Measurements from ENCODE around the gene GNPTG.

Gene GNPTG

DNA sequence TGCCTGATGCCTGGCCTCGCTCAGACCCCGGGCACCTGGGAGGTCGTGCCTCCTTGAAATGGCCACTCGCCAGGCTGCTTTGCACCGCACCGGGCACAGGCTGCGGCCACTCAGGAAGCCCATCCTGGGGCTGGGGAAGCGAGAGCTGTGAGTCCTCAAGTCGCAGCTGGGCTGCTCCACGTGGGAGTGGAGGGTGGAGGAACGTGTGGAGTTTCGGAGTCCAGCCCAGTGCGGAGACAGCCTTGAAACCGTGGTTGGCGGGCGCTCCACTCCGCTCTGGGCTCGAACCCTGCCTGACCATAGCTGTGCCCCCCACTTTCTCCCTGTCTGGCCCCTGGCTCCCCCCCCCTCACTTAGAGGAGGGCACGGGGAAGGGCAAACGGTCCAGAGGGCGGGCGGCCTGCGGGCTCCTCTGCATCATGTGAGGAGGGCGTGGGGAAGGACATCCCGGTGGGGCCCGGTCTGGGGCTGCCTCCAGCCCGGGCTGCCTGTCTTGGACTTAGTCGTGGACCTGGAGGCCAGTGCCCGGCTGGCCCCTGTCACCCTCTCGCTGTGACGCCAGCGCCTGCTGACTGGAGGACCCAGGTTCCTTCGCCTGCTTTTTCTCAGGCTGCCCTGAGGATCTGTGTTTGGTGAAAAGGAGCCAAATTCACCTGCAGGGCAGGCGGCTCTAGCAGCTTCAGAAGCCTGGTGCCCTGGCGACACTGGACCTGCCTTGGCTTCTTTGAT is 39.8 kb upstream of the GNPTG start:
- Histone ChIP-seq H3K9ac (ENCODE audit: low read depth in 1 of 2, low read length in 2 of 2) (peak overlapping the region; percentile 61 to 73), H3K4me3 (ENCODE audit: low read length in 2 of 2) (peak overlapping the region; percentile 65 to 91), H3K4me1 (ENCODE audit: control insufficient read depth in 2 of 2, insufficient read depth in 2 of 2, low read length in 2 of 2) (peaks cover 23 to 27% of the 10 kb centered on the region in 2 donors), H3K36me3 (ENCODE audit: control insufficient read depth in 2 of 2, insufficient read depth in 2 of 2, low read length in 2 of 2) (peaks cover 25 to 38% of the 10 kb centered on the region in 2 donors), H3K27ac (ENCODE audit: low read depth in 2 of 2, low read length in 2 of 2) (no peak overlapping the region), H3K27me3 (ENCODE audit: control insufficient read depth in 2 of 2, insufficient read depth in 2 of 2, low read length in 2 of 2) (no peaks in the 10 kb centered on the region), H3K9me3 (ENCODE audit: control insufficient read depth in 2 of 2, low read length in 2 of 2) (no peaks in the 10 kb centered on the region)

- peaks cover 29 to 44% of the 10 kb centered on the region in 2 donors for H3K36me3 ChIP-seq (ENCODE audit: control insufficient read depth in 2 of 2, insufficient read depth in 2 of 2, low read length in 2 of 2)
- no peaks in the 10 kb centered on the region for H3K9me3 ChIP-seq (ENCODE audit: control insufficient read depth in 2 of 2, low read length in 2 of 2)
- no peaks in the 10 kb centered on the region for H3K27me3 ChIP-seq (ENCODE audit: control insufficient read depth in 2 of 2, insufficient read depth in 2 of 2, low read length in 2 of 2)
- H3K27ac ChIP-seq (ENCODE audit: low read depth in 2 of 2, low read length in 2 of 2): no peak overlapping the region
- H3K4me3 ChIP-seq (ENCODE audit: low read length in 2 of 2): peak overlapping the region in 1 of 2 donors; percentile 13
- H3K9ac ChIP-seq (ENCODE audit: low read depth in 1 of 2, low read length in 2 of 2): no peak overlapping the region
- H3K4me1 ChIP-seq (ENCODE audit: control insufficient read depth in 2 of 2, insufficient read depth in 2 of 2, low read length in 2 of 2): peaks cover 23 to 27% of the 10 kb centered on the region in 2 donors
These were observed 39.3 kb upstream of the GNPTG start for GRCh38 chr16:1312467-1312816.

DNA sequence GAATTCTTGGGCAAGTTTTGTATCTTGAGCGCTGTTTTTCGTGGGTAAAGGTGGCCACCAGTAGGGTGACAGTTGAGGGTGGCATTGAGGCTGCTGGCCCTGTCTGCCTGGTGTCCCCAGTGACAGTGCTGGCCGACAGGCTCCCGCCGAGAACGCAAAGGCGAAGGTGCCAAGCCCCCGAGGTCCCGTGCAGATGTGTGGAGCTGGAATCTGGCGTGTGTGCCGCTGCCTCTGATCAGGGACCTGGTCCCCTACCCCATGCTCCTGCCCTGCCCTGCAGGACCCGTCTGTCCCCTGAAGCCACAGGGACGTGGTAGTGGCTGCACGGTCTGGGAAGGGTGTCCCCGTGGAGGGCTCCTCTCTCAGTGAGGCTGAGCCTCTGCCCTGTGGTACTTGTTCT is 38.8 kb upstream of the GNPTG start:
- Histone ChIP-seq H3K9me3 (ENCODE audit: control insufficient read depth in 2 of 2, low read length in 2 of 2) (no peaks in the 10 kb centered on the region), H3K9ac (ENCODE audit: low read depth in 1 of 2, low read length in 2 of 2) (no peak overlapping the region), H3K27me3 (ENCODE audit: control insufficient read depth in 2 of 2, insufficient read depth in 2 of 2, low read length in 2 of 2) (no peaks in the 10 kb centered on the region), H3K4me3 (ENCODE audit: low read length in 2 of 2) (no peak overlapping the region), H3K36me3 (ENCODE audit: control insufficient read depth in 2 of 2, insufficient read depth in 2 of 2, low read length in 2 of 2) (peaks cover 34 to 48% of the 10 kb centered on the region in 2 donors), H3K27ac (ENCODE audit: low read depth in 2 of 2, low read length in 2 of 2) (no peak overlapping the region), H3K4me1 (ENCODE audit: control insufficient read depth in 2 of 2, insufficient read depth in 2 of 2, low read length in 2 of 2) (peaks cover 23 to 27% of the 10 kb centered on the region in 2 donors)

DNA sequence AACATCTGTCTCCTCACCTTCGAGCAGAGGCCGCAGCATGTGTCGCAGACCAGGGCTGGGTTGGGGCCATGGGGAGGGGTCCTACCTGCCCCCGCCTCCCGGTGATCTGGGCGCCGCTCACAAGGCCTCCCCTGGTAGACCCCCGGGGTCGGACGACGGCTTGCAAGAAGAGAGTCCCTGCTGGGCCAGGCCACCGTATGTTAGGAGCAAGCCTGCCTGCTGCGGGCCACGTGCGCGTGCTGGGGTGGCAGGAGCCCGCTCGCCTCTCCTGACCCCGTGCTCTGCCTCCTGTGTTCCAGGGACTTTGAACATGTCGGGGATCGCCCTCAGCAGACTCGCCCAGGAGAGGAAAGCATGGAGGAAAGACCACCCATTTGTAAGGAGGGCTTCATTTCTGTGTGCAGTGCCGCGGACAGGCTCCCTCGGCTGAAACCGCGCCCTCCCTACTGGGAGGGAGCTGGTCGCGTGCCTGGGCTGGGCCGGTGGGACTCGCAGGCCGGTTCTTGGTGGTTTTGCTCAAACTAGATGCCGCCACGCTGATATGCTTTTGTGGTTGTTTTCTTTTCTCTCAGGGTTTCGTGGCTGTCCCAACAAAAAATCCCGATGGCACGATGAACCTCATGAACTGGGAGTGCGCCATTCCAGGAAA is 37.9 kb upstream of the GNPTG start:
- Histone ChIP-seq H3K9ac (ENCODE audit: low read depth in 1 of 2, low read length in 2 of 2) (no peak overlapping the region), H3K4me3 (ENCODE audit: low read length in 2 of 2) (no peak overlapping the region), H3K4me1 (ENCODE audit: control insufficient read depth in 2 of 2, insufficient read depth in 2 of 2, low read length in 2 of 2) (peaks cover 23 to 27% of the 10 kb centered on the region in 2 donors), H3K27ac (ENCODE audit: low read depth in 2 of 2, low read length in 2 of 2) (no peak overlapping the region), H3K27me3 (ENCODE audit: control insufficient read depth in 2 of 2, insufficient read depth in 2 of 2, low read length in 2 of 2) (no peaks in the 10 kb centered on the region), H3K36me3 (ENCODE audit: control insufficient read depth in 2 of 2, insufficient read depth in 2 of 2, low read length in 2 of 2) (peaks cover 41 to 57% of the 10 kb centered on the region in 2 donors), H3K9me3 (ENCODE audit: control insufficient read depth in 2 of 2, low read length in 2 of 2) (no peaks in the 10 kb centered on the region)

- no peaks in the 10 kb centered on the region for H3K27me3 ChIP-seq (ENCODE audit: control insufficient read depth in 2 of 2, insufficient read depth in 2 of 2, low read length in 2 of 2)
- H3K4me1 ChIP-seq (ENCODE audit: control insufficient read depth in 2 of 2, insufficient read depth in 2 of 2, low read length in 2 of 2): peaks cover 23 to 27% of the 10 kb centered on the region in 2 donors
- H3K27ac ChIP-seq (ENCODE audit: low read depth in 2 of 2, low read length in 2 of 2): no peak overlapping the region
- no peak overlapping the region for H3K4me3 ChIP-seq (ENCODE audit: low read length in 2 of 2)
- no peaks in the 10 kb centered on the region for H3K9me3 ChIP-seq (ENCODE audit: control insufficient read depth in 2 of 2, low read length in 2 of 2)
- H3K36me3 ChIP-seq (ENCODE audit: control insufficient read depth in 2 of 2, insufficient read depth in 2 of 2, low read length in 2 of 2): peaks cover 48 to 64% of the 10 kb centered on the region in 2 donors
- H3K9ac ChIP-seq (ENCODE audit: low read depth in 1 of 2, low read length in 2 of 2): no peak overlapping the region
These were observed 37.2 kb upstream of the GNPTG start for GRCh38 chr16:1314399-1315068.

- no peaks in the 10 kb centered on the region for H3K27me3 ChIP-seq (ENCODE audit: control insufficient read depth in 2 of 2, insufficient read depth in 2 of 2, low read length in 2 of 2)
- no peaks in the 10 kb centered on the region for H3K9me3 ChIP-seq (ENCODE audit: control insufficient read depth in 2 of 2, low read length in 2 of 2)
- no peak overlapping the region for H3K9ac ChIP-seq (ENCODE audit: low read depth in 1 of 2, low read length in 2 of 2)
- no peak overlapping the region for H3K4me3 ChIP-seq (ENCODE audit: low read length in 2 of 2)
- peaks cover 54 to 71% of the 10 kb centered on the region in 2 donors for H3K36me3 ChIP-seq (ENCODE audit: control insufficient read depth in 2 of 2, insufficient read depth in 2 of 2, low read length in 2 of 2)
- H3K27ac ChIP-seq (ENCODE audit: low read depth in 2 of 2, low read length in 2 of 2): no peak overlapping the region
- H3K4me1 ChIP-seq (ENCODE audit: control insufficient read depth in 2 of 2, insufficient read depth in 2 of 2, low read length in 2 of 2): peaks cover 22 to 27% of the 10 kb centered on the region in 2 donors
These were observed 36.4 kb upstream of the GNPTG start for GRCh38 chr16:1315081-1316032.

- Histone ChIP-seq H3K9me3 (ENCODE audit: control insufficient read depth in 2 of 2, low read length in 2 of 2) (no peaks in the 10 kb centered on the region), H3K9ac (ENCODE audit: low read depth in 1 of 2, low read length in 2 of 2) (no peak overlapping the region), H3K4me1 (ENCODE audit: control insufficient read depth in 2 of 2, insufficient read depth in 2 of 2, low read length in 2 of 2) (peaks cover 16 to 20% of the 10 kb centered on the region in 2 donors), H3K27ac (ENCODE audit: low read depth in 2 of 2, low read length in 2 of 2) (no peak overlapping the region), H3K27me3 (ENCODE audit: control insufficient read depth in 2 of 2, insufficient read depth in 2 of 2, low read length in 2 of 2) (no peaks in the 10 kb centered on the region), H3K36me3 (ENCODE audit: control insufficient read depth in 2 of 2, insufficient read depth in 2 of 2, low read length in 2 of 2) (peaks cover 61 to 78% of the 10 kb centered on the region in 2 donors), H3K4me3 (ENCODE audit: low read length in 2 of 2) (no peak overlapping the region)
These were observed 35.7 kb upstream of the GNPTG start for GRCh38 chr16:1316033-1316405.

DNA sequence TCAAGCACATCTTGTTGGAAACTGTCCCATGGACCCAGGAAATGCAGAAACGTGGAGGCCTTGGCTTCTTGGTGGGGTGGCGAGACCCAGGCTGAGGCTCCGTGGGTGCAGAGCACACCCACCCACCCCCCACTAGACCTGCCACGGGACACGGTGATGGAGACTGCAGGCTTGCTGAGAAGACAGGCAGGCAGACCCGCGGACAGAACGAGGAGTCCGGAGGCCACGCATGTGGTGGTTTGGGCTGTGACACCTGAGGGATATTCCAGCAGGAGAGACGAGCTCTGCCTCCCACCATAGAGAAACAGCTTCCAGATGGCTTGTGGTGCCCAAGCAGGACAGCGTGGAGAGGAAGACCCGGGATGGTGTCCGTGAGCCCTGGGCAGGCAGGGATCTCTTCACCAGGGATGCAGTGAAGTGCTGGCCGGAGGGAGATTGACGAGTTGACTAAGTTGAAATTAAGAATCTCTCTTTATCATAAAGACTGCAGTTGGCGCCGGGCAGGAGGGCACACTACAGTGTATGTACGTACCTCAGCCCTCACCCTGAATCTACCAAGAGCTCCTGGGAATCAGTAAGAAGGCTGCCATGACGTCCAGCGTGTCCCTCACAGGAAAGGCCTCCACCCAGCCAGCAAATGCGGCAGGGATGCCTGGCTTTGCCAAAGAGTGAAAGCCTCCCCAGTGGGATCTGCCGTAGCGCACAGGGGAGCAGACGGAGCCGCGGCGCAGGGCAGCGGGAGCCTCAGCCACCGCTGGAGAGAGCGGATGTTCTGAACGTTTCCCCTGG is 34.1 kb upstream of the GNPTG start:
- no peak overlapping the region for H3K27ac ChIP-seq (ENCODE audit: low read depth in 2 of 2, low read length in 2 of 2)
- H3K9ac ChIP-seq (ENCODE audit: low read depth in 1 of 2, low read length in 2 of 2): no peak overlapping the region
- no peaks in the 10 kb centered on the region for H3K9me3 ChIP-seq (ENCODE audit: control insufficient read depth in 2 of 2, low read length in 2 of 2)
- H3K4me1 ChIP-seq (ENCODE audit: control insufficient read depth in 2 of 2, insufficient read depth in 2 of 2, low read length in 2 of 2): peaks cover 0 to 4% of the 10 kb centered on the region in 2 donors
- no peaks in the 10 kb centered on the region for H3K27me3 ChIP-seq (ENCODE audit: control insufficient read depth in 2 of 2, insufficient read depth in 2 of 2, low read length in 2 of 2)
- peaks cover 61 to 80% of the 10 kb centered on the region in 2 donors for H3K36me3 ChIP-seq (ENCODE audit: control insufficient read depth in 2 of 2, insufficient read depth in 2 of 2, low read length in 2 of 2)
- H3K4me3 ChIP-seq (ENCODE audit: low read length in 2 of 2): no peak overlapping the region

GRCh38 chr16:1318268-1318545 is 33.5 kb upstream of the GNPTG start:
- Histone ChIP-seq H3K9ac (ENCODE audit: low read depth in 1 of 2, low read length in 2 of 2) (no peak overlapping the region), H3K36me3 (ENCODE audit: control insufficient read depth in 2 of 2, insufficient read depth in 2 of 2, low read length in 2 of 2) (peaks cover 61 to 76% of the 10 kb centered on the region in 2 donors), H3K27ac (ENCODE audit: low read depth in 2 of 2, low read length in 2 of 2) (no peak overlapping the region), H3K27me3 (ENCODE audit: control insufficient read depth in 2 of 2, insufficient read depth in 2 of 2, low read length in 2 of 2) (no peaks in the 10 kb centered on the region), H3K4me1 (ENCODE audit: control insufficient read depth in 2 of 2, insufficient read depth in 2 of 2, low read length in 2 of 2) (no peaks in the 10 kb centered on the region), H3K4me3 (ENCODE audit: low read length in 2 of 2) (no peak overlapping the region), H3K9me3 (ENCODE audit: control insufficient read depth in 2 of 2, low read length in 2 of 2) (no peaks in the 10 kb centered on the region)
